Measurements from ENCODE around the gene DAB2IP. TPM values are rescaled to one million over a fixed set of nuclear protein-coding genes. Genes with fewer than 3 reads are reported as not detected.

The DAB2IP gene
- total and polyA plus RNA-seq, 2 experiments from 2014 or later = 8.9 to 42.8 TPM

- Histone ChIP-seq H3K79me2 (replicated peaks; ENCODE audit: insufficient read depth) (no peaks in the 10 kb centered on the region), H3K9me2 (ENCODE audit: insufficient read depth) (no peaks in the 10 kb centered on the region), H3K4me1 (ENCODE audit: insufficient read depth) (no peaks in the 10 kb centered on the region), H2AFZ (no peak overlapping the region), H3F3A (replicated peaks; ENCODE audit: low read depth) (no peaks in the 10 kb centered on the region), H3K27ac (ENCODE audit: low read depth) (no peak overlapping the region), H3K27me3 (ENCODE audit: insufficient read depth) (no peaks in the 10 kb centered on the region), H3K4me2 (no peak overlapping the region), H4K20me1 (replicated peaks; ENCODE audit: insufficient read depth) (no peaks in the 10 kb centered on the region), H3K4me3 (no peak overlapping the region), H3K36me3 (ENCODE audit: insufficient read depth) (peaks cover 13% of the 10 kb centered on the region; the same call in 1 of the 2 replicates)
- Mint-ChIP-seq H3K9me3 (no peaks in the 10 kb centered on the region; the same call in 2 of the 3 replicates), H3K36me3 (ENCODE audit: low read depth) (peaks cover 45% of the 10 kb centered on the region), H3K4me1 (no peaks in the 10 kb centered on the region), H3K27ac (no peak overlapping the region; the same call in 1 of the 2 replicates), H3K27me3 (ENCODE audit: insufficient read depth, low read depth, poor library complexity) (peaks cover 7% of the 10 kb centered on the region), H3K4me3 (no peak overlapping the region)
- no peak for ATAC-seq
- TF ChIP-seq REST (IDR thresholded peaks at IDR 0.05; ENCODE audit: unreplicated experiment) = no peak
- TF ChIP-seq POLR2AphosphoS5 (IDR thresholded peaks at IDR 0.05; ENCODE audit: low read depth) = no peak
- TF ChIP-seq ZNF462 (CRISPR knock-in tag; IDR thresholded peaks at IDR 0.05) = no peak
- TF ChIP-seq JUNB (IDR thresholded peaks at IDR 0.05; ENCODE audit: unreplicated experiment) = no peak
- no peak for TF ChIP-seq NANOG (IDR thresholded peaks at IDR 0.05; ENCODE audit: borderline replicate concordance)
- no peak for TF ChIP-seq ETS1 (IDR thresholded peaks at IDR 0.05)
- no peak for DNase-seq (ENCODE audit: low spot score)
Measured at GRCh38 chr9:121771418-121771817, 120.0 kb downstream of the DAB2IP start.

Data from GM23338 (cell line).